HEK293 (cell line): ENCODE measurements around the gene CNTRL.

Source experiments
- CTCF ChIA-PET: fragments of 350-600 bp; formaldehyde crosslinking; extraction: SDS; loops from one replicate; lab custom pipeline; 2021; ENCODE audit warnings: antibody characterized with exemption; lab: Yijun Ruan, JAX
- POLR2A ChIA-PET: fragments of 300-600 bp; formaldehyde crosslinking; extraction: SDS; loops from one replicate; lab custom pipeline; 2020; ENCODE audit warnings: antibody characterized with exemption, inconsistent platforms; lab: Yijun Ruan, JAX
- H3K27ac ChIP-seq: fragments of 200-500 bp; sonication (Bioruptor generic); 2 replicates; pipeline ENCODE4 v1.5.1; 2014; ENCODE audit warnings: low read depth, low read length, control low read depth, inconsistent platforms; ENCODE audit errors: extremely low read depth
- H3K36me3 ChIP-seq, 2 experiments: fragments of 200-500 bp in 1 of 2; sonication (Bioruptor generic) in 1 of 2; 1 replicate in 1 of 2; 2 replicates in 1 of 2; pipeline ENCODE4 v1.5.1; 2014 to 2017; ENCODE audit warnings: inconsistent platforms in 2 of 2, low read length in 2 of 2; ENCODE audit not compliant: control insufficient read depth in 2 of 2, insufficient read depth in 1 of 2
- H3K4me1 ChIP-seq: fragments of 200-500 bp; sonication (Bioruptor generic); 2 replicates; pipeline ENCODE4 v1.5.1; 2014; ENCODE audit warnings: mild to moderate bottlenecking, low read length, inconsistent platforms; ENCODE audit not compliant: control insufficient read depth, insufficient read depth
- H3K4me3 ChIP-seq: 2 replicates; pipeline ENCODE4 v1.5.1; 2011; ENCODE audit warnings: low read depth, mild to moderate bottlenecking, control low read depth, low read length, moderate library complexity
- H3K9me3 ChIP-seq: fragments of 200-500 bp; sonication (Bioruptor generic); 2 replicates; pipeline ENCODE4 v1.5.1; 2014; ENCODE audit warnings: low read depth, low read length, inconsistent platforms; ENCODE audit not compliant: control insufficient read depth, insufficient read depth
- BCL6B ChIP-seq: fragments of 450-650 bp; formaldehyde crosslinking; IDR thresholded peaks from 2 replicates; pipeline ENCODE4 v1.5.1; 2017; ENCODE audit warnings: missing biosample characterization, missing genetic modification characterization
- SALL2 ChIP-seq: fragments of 450-650 bp; formaldehyde crosslinking; IDR thresholded peaks from 2 replicates; pipeline ENCODE4 v1.5.0; 2017; ENCODE audit warnings: missing biosample characterization, mild to moderate bottlenecking, missing genetic modification characterization, borderline replicate concordance
- SCRT1 ChIP-seq: fragments of 450-650 bp; formaldehyde crosslinking; IDR thresholded peaks from 2 replicates; pipeline ENCODE4 v1.5.1; 2016; ENCODE audit warnings: missing biosample characterization, missing genetic modification characterization, borderline replicate concordance
- SCRT2 ChIP-seq: fragments of 450-650 bp; formaldehyde crosslinking; IDR thresholded peaks from 2 replicates; pipeline ENCODE4 v1.5.1; 2016; ENCODE audit warnings: missing biosample characterization, missing genetic modification characterization
- TCF7L2 ChIP-seq: IDR thresholded peaks from 2 replicates; pipeline ENCODE4 v1.6.1; 2011; ENCODE audit warnings: low read depth, mild to moderate bottlenecking, inconsistent platforms, low read length, moderate library complexity, borderline replicate concordance
- TSHZ1 ChIP-seq: fragments of 450-650 bp; formaldehyde crosslinking; IDR thresholded peaks from 2 replicates; pipeline ENCODE4 v1.5.1; 2016; ENCODE audit warnings: missing biosample characterization, missing genetic modification characterization, borderline replicate concordance
- ZBTB17 ChIP-seq: fragments of 450-650 bp; formaldehyde crosslinking; IDR thresholded peaks from 2 replicates; pipeline ENCODE4 v1.5.1; 2016; ENCODE audit warnings: missing biosample characterization, missing genetic modification characterization
- ZBTB8A ChIP-seq: fragments of 450-650 bp; formaldehyde crosslinking; IDR thresholded peaks from 2 replicates; pipeline ENCODE4 v1.5.1; 2016; ENCODE audit warnings: missing biosample characterization, missing genetic modification characterization
- ZNF10 ChIP-seq: fragments of 450-650 bp; formaldehyde crosslinking; IDR thresholded peaks from 2 replicates; pipeline ENCODE4 v1.5.1; 2017; ENCODE audit warnings: missing biosample characterization, missing genetic modification characterization
- ZNF140 ChIP-seq: fragments of 450-650 bp; formaldehyde crosslinking; IDR thresholded peaks from 2 replicates; pipeline ENCODE4 v1.5.1; 2016; ENCODE audit warnings: missing biosample characterization, missing genetic modification characterization
- ZNF175 ChIP-seq: fragments of 450-650 bp; formaldehyde crosslinking; IDR thresholded peaks from 2 replicates; pipeline ENCODE4 v1.5.1; 2016; ENCODE audit warnings: missing biosample characterization, missing genetic modification characterization
- ZNF324 ChIP-seq: fragments of 450-650 bp; formaldehyde crosslinking; IDR thresholded peaks from 2 replicates; pipeline ENCODE4 v1.5.1; 2016; ENCODE audit warnings: missing biosample characterization, missing genetic modification characterization
- ZNF362 ChIP-seq: fragments of 450-650 bp; formaldehyde crosslinking; IDR thresholded peaks from 2 replicates; pipeline ENCODE4 v1.5.1; 2016; ENCODE audit warnings: missing biosample characterization, missing genetic modification characterization
- ZNF394 ChIP-seq: fragments of 450-650 bp; formaldehyde crosslinking; IDR thresholded peaks from 2 replicates; pipeline ENCODE4 v1.5.1; 2016; ENCODE audit warnings: missing biosample characterization, missing genetic modification characterization, mild to moderate bottlenecking, moderate library complexity, borderline replicate concordance
- ZNF416 ChIP-seq: fragments of 450-650 bp; formaldehyde crosslinking; IDR thresholded peaks from 2 replicates; pipeline ENCODE4 v1.5.1; 2016; ENCODE audit warnings: missing biosample characterization, missing genetic modification characterization
- ZNF433 ChIP-seq: fragments of 450-650 bp; formaldehyde crosslinking; IDR thresholded peaks from 2 replicates; pipeline ENCODE4 v1.5.1; 2016; ENCODE audit warnings: missing biosample characterization, missing genetic modification characterization, low read depth
- ZNF629 ChIP-seq: fragments of 450-650 bp; formaldehyde crosslinking; IDR thresholded peaks from 2 replicates; pipeline ENCODE4 v1.5.1; 2017; ENCODE audit warnings: missing biosample characterization, missing genetic modification characterization
- ZNF701 ChIP-seq: fragments of 450-650 bp; formaldehyde crosslinking; IDR thresholded peaks from 2 replicates; pipeline ENCODE4 v1.5.1; 2016; ENCODE audit warnings: missing biosample characterization, missing genetic modification characterization
- ZNF707 ChIP-seq: fragments of 450-650 bp; formaldehyde crosslinking; IDR thresholded peaks from 2 replicates; pipeline ENCODE4 v1.5.1; 2016; ENCODE audit warnings: missing biosample characterization, missing genetic modification characterization
- ZXDB ChIP-seq: fragments of 450-650 bp; formaldehyde crosslinking; IDR thresholded peaks from 2 replicates; pipeline ENCODE4 v1.5.1; 2016; ENCODE audit warnings: missing biosample characterization, missing genetic modification characterization
- TF ChIP-seq, protein P1 (sequence below): fragments of 450-650 bp; formaldehyde crosslinking; IDR thresholded peaks from 2 replicates; pipeline ENCODE4 v1.5.1; 2016; ENCODE audit warnings: missing biosample characterization, missing genetic modification characterization
- TF ChIP-seq, protein P2 (sequence below): sonication (generic); formaldehyde crosslinking; IDR thresholded peaks from 2 replicates; pipeline ENCODE4 v1.8.1; 2022; ENCODE audit warnings: mild to moderate bottlenecking, moderate library complexity, missing genetic modification reagents
- TF ChIP-seq, protein P3 (sequence below): fragments of 450-650 bp; formaldehyde crosslinking; IDR thresholded peaks from 2 replicates; pipeline ENCODE4 v1.5.1; 2016; ENCODE audit warnings: missing biosample characterization, missing genetic modification characterization
- TF ChIP-seq, protein P4 (sequence below): fragments of 450-650 bp; formaldehyde crosslinking; IDR thresholded peaks from 2 replicates; pipeline ENCODE4 v1.5.1; 2016; ENCODE audit warnings: missing biosample characterization, missing genetic modification characterization

The CNTRL gene

DNA sequence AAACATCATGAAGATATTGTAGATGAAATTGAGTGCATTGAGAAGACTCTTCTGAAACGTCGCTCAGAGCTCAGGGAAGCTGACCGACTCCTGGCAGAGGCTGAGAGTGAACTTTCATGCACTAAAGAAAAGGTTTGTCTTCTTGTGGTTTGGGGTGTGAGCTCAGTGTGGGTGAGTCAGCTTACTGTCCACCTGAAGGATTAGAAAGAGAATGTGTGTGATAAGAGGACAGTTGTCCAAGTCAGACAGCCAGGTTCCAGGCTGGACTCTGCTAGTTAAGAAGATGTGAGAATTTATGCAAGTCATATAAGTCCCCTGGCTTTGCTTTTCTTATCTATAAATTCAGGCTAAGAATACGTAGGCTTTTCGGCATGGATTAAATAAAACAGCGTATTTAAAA is 80.0 kb downstream of the CNTRL start:
- ChIA-PET POLR2A (interaction anchor here (0.6 to 1.1 kb wide), 2 partner anchors 33 to 137 kb away, joined by 4 to 5 read pairs; no protein-coding TSS in a partner anchor), CTCF (interaction anchor here (0.6 to 2.1 kb wide), 2 partner anchors 15 to 165 kb away, joined by 3 to 6 read pairs; no protein-coding TSS in a partner anchor)
- peaks cover 0 to 56% of the 10 kb centered on the region in 2 experiments for H3K36me3 ChIP-seq
- H3K4me1 ChIP-seq, result 0 out of 2 replicates have a peak, but pooled peaks cover 2% of the 10 kb centered on the region
- no peak for TF ChIP-seq ZNF416
- TF ChIP-seq SCRT1 (tag by site-specific recombination), result no peak
- TF ChIP-seq TCF7L2, result no peak
- TF ChIP-seq ZNF175, result no peak
- no peak for TF ChIP-seq BCL6B (tag by site-specific recombination)
- no peak for TF ChIP-seq ZXDB (tag by site-specific recombination)
- no peak for TF ChIP-seq ZNF701 (tag by site-specific recombination)
- no peak for TF ChIP-seq ZNF324 (tag by site-specific recombination)
- TF ChIP-seq, protein P1, sequence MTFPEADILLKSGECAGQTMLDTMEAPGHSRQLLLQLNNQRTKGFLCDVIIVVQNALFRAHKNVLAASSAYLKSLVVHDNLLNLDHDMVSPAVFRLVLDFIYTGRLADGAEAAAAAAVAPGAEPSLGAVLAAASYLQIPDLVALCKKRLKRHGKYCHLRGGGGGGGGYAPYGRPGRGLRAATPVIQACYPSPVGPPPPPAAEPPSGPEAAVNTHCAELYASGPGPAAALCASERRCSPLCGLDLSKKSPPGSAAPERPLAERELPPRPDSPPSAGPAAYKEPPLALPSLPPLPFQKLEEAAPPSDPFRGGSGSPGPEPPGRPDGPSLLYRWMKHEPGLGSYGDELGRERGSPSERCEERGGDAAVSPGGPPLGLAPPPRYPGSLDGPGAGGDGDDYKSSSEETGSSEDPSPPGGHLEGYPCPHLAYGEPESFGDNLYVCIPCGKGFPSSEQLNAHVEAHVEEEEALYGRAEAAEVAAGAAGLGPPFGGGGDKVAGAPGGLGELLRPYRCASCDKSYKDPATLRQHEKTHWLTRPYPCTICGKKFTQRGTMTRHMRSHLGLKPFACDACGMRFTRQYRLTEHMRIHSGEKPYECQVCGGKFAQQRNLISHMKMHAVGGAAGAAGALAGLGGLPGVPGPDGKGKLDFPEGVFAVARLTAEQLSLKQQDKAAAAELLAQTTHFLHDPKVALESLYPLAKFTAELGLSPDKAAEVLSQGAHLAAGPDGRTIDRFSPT, result no peak
- no peak for TF ChIP-seq ZBTB17 (tag by site-specific recombination)
- TF ChIP-seq ZBTB8A (tag by site-specific recombination), result no peak
- TF ChIP-seq, protein P2, sequence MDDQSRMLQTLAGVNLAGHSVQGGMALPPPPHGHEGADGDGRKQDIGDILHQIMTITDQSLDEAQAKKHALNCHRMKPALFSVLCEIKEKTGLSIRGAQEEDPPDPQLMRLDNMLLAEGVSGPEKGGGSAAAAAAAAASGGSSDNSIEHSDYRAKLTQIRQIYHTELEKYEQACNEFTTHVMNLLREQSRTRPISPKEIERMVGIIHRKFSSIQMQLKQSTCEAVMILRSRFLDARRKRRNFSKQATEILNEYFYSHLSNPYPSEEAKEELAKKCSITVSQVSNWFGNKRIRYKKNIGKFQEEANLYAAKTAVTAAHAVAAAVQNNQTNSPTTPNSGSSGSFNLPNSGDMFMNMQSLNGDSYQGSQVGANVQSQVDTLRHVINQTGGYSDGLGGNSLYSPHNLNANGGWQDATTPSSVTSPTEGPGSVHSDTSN (CRISPR knock-in tag), result no peak
- TF ChIP-seq, protein P3, sequence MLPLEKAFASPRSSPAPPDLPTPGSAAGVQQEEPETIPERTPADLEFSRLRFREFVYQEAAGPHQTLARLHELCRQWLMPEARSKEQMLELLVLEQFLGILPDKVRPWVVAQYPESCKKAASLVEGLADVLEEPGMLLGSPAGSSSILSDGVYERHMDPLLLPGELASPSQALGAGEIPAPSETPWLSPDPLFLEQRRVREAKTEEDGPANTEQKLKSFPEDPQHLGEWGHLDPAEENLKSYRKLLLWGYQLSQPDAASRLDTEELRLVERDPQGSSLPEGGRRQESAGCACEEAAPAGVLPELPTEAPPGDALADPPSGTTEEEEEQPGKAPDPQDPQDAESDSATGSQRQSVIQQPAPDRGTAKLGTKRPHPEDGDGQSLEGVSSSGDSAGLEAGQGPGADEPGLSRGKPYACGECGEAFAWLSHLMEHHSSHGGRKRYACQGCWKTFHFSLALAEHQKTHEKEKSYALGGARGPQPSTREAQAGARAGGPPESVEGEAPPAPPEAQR, result no peak
- TF ChIP-seq TSHZ1 (tag by site-specific recombination), result no peak
- no peak for TF ChIP-seq ZNF707 (tag by site-specific recombination)
- no peak overlapping the region for H3K4me3 ChIP-seq
- H3K9me3 ChIP-seq, result no peaks in the 10 kb centered on the region
- no peak overlapping the region for H3K27ac ChIP-seq

- POLR2A ChIA-PET, result no interaction called here
- H3K36me3 ChIP-seq, result peaks cover 0 to 58% of the 10 kb centered on the region in 2 experiments
- CTCF ChIA-PET, result interaction anchor here (1.0 to 2.1 kb wide), 3 partner anchors 13 to 165 kb away, joined by 3 to 6 read pairs (median 3); no protein-coding TSS in a partner anchor
Observed at GRCh38 chr9:121156263-121156731, 81.5 kb downstream of the CNTRL start.

More at GRCh38 chr9:121156263-121156731, 81.5 kb downstream of the CNTRL start:
- 0 out of 2 replicates have a peak, but pooled peaks cover 2% of the 10 kb centered on the region for H3K4me1 ChIP-seq
- TF ChIP-seq SALL2 (tag by site-specific recombination) (no peak), ZNF433 (tag by site-specific recombination) (no peak), ZNF629 (peak; percentile 44), SCRT2 (tag by site-specific recombination) (no peak), ZNF10 (no peak), ZNF140 (tag by site-specific recombination) (no peak), ZNF362 (tag by site-specific recombination) (peak; percentile 65; the same call in 1 of the 2 replicates), ZNF394 (no peak)
- TF ChIP-seq, protein P4, sequence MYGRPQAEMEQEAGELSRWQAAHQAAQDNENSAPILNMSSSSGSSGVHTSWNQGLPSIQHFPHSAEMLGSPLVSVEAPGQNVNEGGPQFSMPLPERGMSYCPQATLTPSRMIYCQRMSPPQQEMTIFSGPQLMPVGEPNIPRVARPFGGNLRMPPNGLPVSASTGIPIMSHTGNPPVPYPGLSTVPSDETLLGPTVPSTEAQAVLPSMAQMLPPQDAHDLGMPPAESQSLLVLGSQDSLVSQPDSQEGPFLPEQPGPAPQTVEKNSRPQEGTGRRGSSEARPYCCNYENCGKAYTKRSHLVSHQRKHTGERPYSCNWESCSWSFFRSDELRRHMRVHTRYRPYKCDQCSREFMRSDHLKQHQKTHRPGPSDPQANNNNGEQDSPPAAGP (tag by site-specific recombination), result no peak
- TF ChIP-seq, all 188 proteins: peak for 2
- Histone ChIP-seq H3K27ac (no peak overlapping the region), H3K4me3 (no peak overlapping the region), H3K9me3 (no peaks in the 10 kb centered on the region)
